HCT116 (cell line): ENCODE data around the gene TMEM179. TPM values are rescaled to one million over a fixed set of nuclear protein-coding genes. Genes with fewer than 3 reads are reported as not detected.

Experiments used
- ATAC-seq: fragments of 200-7000 bp; cut with Tn5 transposase; 2 replicates; pipeline ENCODE4 v1.9.1; 2020; ENCODE audit warnings: mild to moderate bottlenecking, moderate library complexity
- BruUV-seq: library from RNA; stranded (reverse); fragments of 400-500 nt; replicated peaks from 2 replicates; lab custom pipeline; 2021; lab: Mats Ljungman, UMichigan
- CTCF ChIA-PET: fragments of 300-600 bp; sonication (Branson Sonifier 250); formaldehyde crosslinking; loops from one replicate; lab custom pipeline; 2021; ENCODE audit warnings: antibody characterized with exemption; lab: Charles Lee
- POLR2A ChIA-PET: fragments of 300-600, 350-600 bp; sonication (Branson Sonifier 250); formaldehyde crosslinking; loops from one replicate; lab custom pipeline; 2021; ENCODE audit warnings: antibody characterized with exemption; lab: Charles Lee
- RAD21 ChIA-PET, 2 experiments: fragments of 300-600 bp; sonication (Branson Sonifier 250); formaldehyde crosslinking; loops; one replicate each; lab custom pipeline; 2023; ENCODE audit warnings: low total read pairs in 2 of 2; ENCODE audit not compliant: uncharacterized antibody in 2 of 2, unreplicated experiment in 2 of 2, low non-redundant PET in 1 of 2; lab: Charles Lee
- DNase-seq: peaks from one replicate; pipeline ENCODE4 v3.0.0-alpha.2; 2010; ENCODE audit warnings: low read depth, low spot score
- H2AFZ ChIP-seq: fragments of 200-600 bp; shearing (Covaris generic), sonication (generic); 2 replicates; pipeline ENCODE4 v1.6.1; 2017; ENCODE audit warnings: low read depth, mixed run types, mixed read lengths, antibody characterized with exemption, low read length; ENCODE audit not compliant: poor library complexity, severe bottlenecking
- H3K27ac ChIP-seq: 2 replicates; pipeline ENCODE4 v1.5.1; 2012; ENCODE audit warnings: low read depth, low read length
- H3K27me3 ChIP-seq: fragments of 200-600 bp; sonication (generic); 2 replicates; pipeline ENCODE4 v1.6.1; 2016; ENCODE audit warnings: mixed run types, low read length, mixed read lengths; ENCODE audit not compliant: insufficient read depth
- H3K36me3 ChIP-seq, 2 experiments: fragments of 200-500 bp in 1 of 2; fragments of 200-600 bp in 1 of 2; sonication (Bioruptor generic) in 1 of 2; sonication (generic) in 1 of 2; 2 replicates each; pipeline versions ENCODE4 v1.5.1 to v1.6.1; 2014 to 2016; ENCODE audit warnings: low read length in 2 of 2, inconsistent platforms in 1 of 2, mixed read lengths in 1 of 2, mixed run types in 1 of 2; ENCODE audit not compliant: insufficient read depth in 2 of 2, control insufficient read depth in 1 of 2
- H3K4me1 ChIP-seq, 2 experiments: fragments of 200-600 bp in 1 of 2; sonication (generic) in 1 of 2; 2 replicates each; pipeline versions ENCODE4 v1.5.1 to v1.6.1; 2012 to 2017; ENCODE audit warnings: low read length in 2 of 2, inconsistent platforms in 1 of 2, mild to moderate bottlenecking in 1 of 2, mixed read lengths in 1 of 2, mixed run types in 1 of 2, moderate library complexity in 1 of 2; ENCODE audit not compliant: insufficient read depth in 2 of 2, control insufficient read depth in 1 of 2
- H3K4me2 ChIP-seq: fragments of 200-600 bp; sonication (generic); 2 replicates; pipeline ENCODE4 v1.6.1; 2017; ENCODE audit warnings: mixed run types, low read length, mixed read lengths
- H3K4me3 ChIP-seq, 2 experiments: fragments of 200-600 bp in 1 of 2; sonication (generic) in 1 of 2; replicated peaks in 1 of 2; 2 replicates each; pipeline ENCODE4 v1.5.1; 2011 to 2016; ENCODE audit warnings: low read length in 2 of 2, control low read depth in 1 of 2, low read depth in 1 of 2, mild to moderate bottlenecking in 1 of 2, mixed read lengths in 1 of 2, mixed run types in 1 of 2
- H3K79me2 ChIP-seq: fragments of 200-600 bp; sonication (generic); 2 replicates; pipeline ENCODE4 v1.6.1; 2017; ENCODE audit warnings: mild to moderate bottlenecking, mixed run types, low read length, moderate library complexity, mixed read lengths; ENCODE audit not compliant: insufficient read depth
- H3K9ac ChIP-seq: fragments of 200-600 bp; sonication (generic); 2 replicates; pipeline ENCODE4 v1.6.1; 2016; ENCODE audit warnings: low read length, mixed read lengths
- H3K9me2 ChIP-seq: fragments of 200-600 bp; sonication (generic), shearing (Covaris generic); 2 replicates; pipeline ENCODE4 v1.6.1; 2017; ENCODE audit warnings: mixed run types, mild to moderate bottlenecking, moderate library complexity; ENCODE audit not compliant: insufficient read depth
- H3K9me3 ChIP-seq, 2 experiments: fragments of 200-500 bp in 1 of 2; fragments of 200-600 bp in 1 of 2; sonication (Bioruptor generic) in 1 of 2; sonication (generic) in 1 of 2; 2 replicates each; pipeline ENCODE4 v1.6.1; 2014 to 2017; ENCODE audit warnings: low read length in 2 of 2, mixed read lengths in 2 of 2, inconsistent platforms in 1 of 2, low read depth in 1 of 2, mild to moderate bottlenecking in 1 of 2, mixed run types in 1 of 2, moderate library complexity in 1 of 2; ENCODE audit not compliant: control insufficient read depth in 1 of 2, insufficient read depth in 1 of 2
- H4K20me1 ChIP-seq: fragments of 200-600 bp; sonication (generic), shearing (Covaris generic); 2 replicates; pipeline ENCODE4 v1.6.1; 2017; ENCODE audit warnings: mixed run types, mild to moderate bottlenecking, moderate library complexity; ENCODE audit not compliant: insufficient read depth
- ATF3 ChIP-seq: IDR thresholded peaks from 2 replicates; pipeline ENCODE4 v1.6.1; 2012
- CBX3 ChIP-seq: IDR thresholded peaks from 2 replicates; pipeline ENCODE4 v1.6.1; 2012; ENCODE audit warnings: low read depth
- CEBPB ChIP-seq: IDR thresholded peaks from 2 replicates; pipeline ENCODE4 v1.6.1; 2012; ENCODE audit warnings: low read depth
- EZH2 ChIP-seq: fragments of 200-600 bp; sonication (generic); IDR thresholded peaks from 2 replicates; pipeline ENCODE4 v1.6.1; 2017; ENCODE audit warnings: antibody characterized with exemption, mixed run types
- EZH2phosphoT487 ChIP-seq: fragments of 200-600 bp; IDR thresholded peaks from 2 replicates; pipeline ENCODE4 v1.6.1; 2018; ENCODE audit warnings: antibody characterized with exemption, borderline replicate concordance
- POLR2A ChIP-seq: IDR thresholded peaks from 2 replicates; pipeline ENCODE4 v1.7.0; 2011; ENCODE audit warnings: borderline replicate concordance; ENCODE audit not compliant: insufficient read depth, insufficient read length; ENCODE audit errors: extremely low read depth
- RAD21 ChIP-seq: IDR thresholded peaks from 2 replicates; pipeline ENCODE4 v1.6.1; 2012; ENCODE audit warnings: low read depth, mild to moderate bottlenecking
- SIN3A ChIP-seq: IDR thresholded peaks from 2 replicates; pipeline ENCODE4 v1.6.1; 2012; ENCODE audit warnings: low read depth
- SRF ChIP-seq: IDR thresholded peaks from 2 replicates; pipeline ENCODE4 v1.6.1; 2012; ENCODE audit warnings: low read depth
- TCF7L2 ChIP-seq: IDR thresholded peaks from 2 replicates; pipeline ENCODE4 v1.7.0; 2011; ENCODE audit warnings: borderline replicate concordance, inconsistent platforms; ENCODE audit not compliant: insufficient read depth, insufficient read length; ENCODE audit errors: extremely low read depth
- ZNF274 ChIP-seq: fragments of 200-500 bp; sonication (Bioruptor generic); IDR thresholded peaks from 2 replicates; pipeline ENCODE4 v1.6.1; 2014; ENCODE audit warnings: mild to moderate bottlenecking, low read depth, low read length, inconsistent platforms
- intact Hi-C: fragments of 100-400 bp; cut with micrococcal nuclease; formaldehyde crosslinking; loops from 2 replicates; pipeline ENCODE4 v1.10.0; 2022
- total RNA-seq: library from RNA; stranded (reverse); gene quantifications from one replicate; pipeline ENCODE4 v1.2.1, GENCODE V29; 2021; ENCODE audit not compliant: unreplicated experiment
- TF ChIP-seq, protein P1 (sequence below), 3 experiments: fragments of 200-600 bp in 1 of 3; sonication (generic) in 1 of 3; IDR thresholded peaks in 2 of 3; conservative IDR thresholded peaks in 1 of 3; 2 replicates each; pipeline ENCODE4 v1.5.1; 2012 to 2017; ENCODE audit warnings: low read depth in 2 of 3, low read length in 2 of 3, antibody characterized with exemption in 1 of 3, borderline replicate concordance in 1 of 3, control low read depth in 1 of 3, mild to moderate bottlenecking in 1 of 3, mixed read lengths in 1 of 3, mixed run types in 1 of 3, moderate library complexity in 1 of 3; ENCODE audit not compliant: insufficient read depth in 1 of 3
- TF ChIP-seq, protein P2 (sequence below): IDR thresholded peaks from 2 replicates; pipeline ENCODE4 v1.6.1; 2012

TMEM179 gene
- total RNA-seq, 1 experiment from 2014 or later = not detected

- TF ChIP-seq ATF3 = no peak
- no peak for TF ChIP-seq EZH2phosphoT487
These were observed 28.2 kb downstream of the TMEM179 start (continued) for GRCh38 chr14:104576232-104576969.

GRCh38 chr14:104574978-104575583 lies 29.5 kb downstream of the TMEM179 start:
- intact Hi-C loops = no loop called here
- no peak for ATAC-seq
- POLR2A ChIA-PET = no interaction called here
- H3K9me2 ChIP-seq = no peaks in the 10 kb centered on the region
- no peak overlapping the region for H3K4me2 ChIP-seq
- no peak for TF ChIP-seq POLR2A
- no peak for TF ChIP-seq ZNF274
- no peak for TF ChIP-seq ATF3
- TF ChIP-seq EZH2 = no peak
- TF ChIP-seq SIN3A = no peak
- TF ChIP-seq CEBPB = no peak
- TF ChIP-seq, protein P1, sequence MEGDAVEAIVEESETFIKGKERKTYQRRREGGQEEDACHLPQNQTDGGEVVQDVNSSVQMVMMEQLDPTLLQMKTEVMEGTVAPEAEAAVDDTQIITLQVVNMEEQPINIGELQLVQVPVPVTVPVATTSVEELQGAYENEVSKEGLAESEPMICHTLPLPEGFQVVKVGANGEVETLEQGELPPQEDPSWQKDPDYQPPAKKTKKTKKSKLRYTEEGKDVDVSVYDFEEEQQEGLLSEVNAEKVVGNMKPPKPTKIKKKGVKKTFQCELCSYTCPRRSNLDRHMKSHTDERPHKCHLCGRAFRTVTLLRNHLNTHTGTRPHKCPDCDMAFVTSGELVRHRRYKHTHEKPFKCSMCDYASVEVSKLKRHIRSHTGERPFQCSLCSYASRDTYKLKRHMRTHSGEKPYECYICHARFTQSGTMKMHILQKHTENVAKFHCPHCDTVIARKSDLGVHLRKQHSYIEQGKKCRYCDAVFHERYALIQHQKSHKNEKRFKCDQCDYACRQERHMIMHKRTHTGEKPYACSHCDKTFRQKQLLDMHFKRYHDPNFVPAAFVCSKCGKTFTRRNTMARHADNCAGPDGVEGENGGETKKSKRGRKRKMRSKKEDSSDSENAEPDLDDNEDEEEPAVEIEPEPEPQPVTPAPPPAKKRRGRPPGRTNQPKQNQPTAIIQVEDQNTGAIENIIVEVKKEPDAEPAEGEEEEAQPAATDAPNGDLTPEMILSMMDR (IDR thresholded peaks at IDR 0.05 in 2 of 3, conservative IDR thresholded peaks at IDR 0.05 in 1 of 3; ENCODE audit: borderline replicate concordance in 1 of 3, insufficient read depth in 1 of 3, low read depth in 2 of 3, low read length in 2 of 3) = no peak
- TF ChIP-seq EZH2phosphoT487 = no peak
- no peak for TF ChIP-seq CBX3
- TF ChIP-seq, protein P2, sequence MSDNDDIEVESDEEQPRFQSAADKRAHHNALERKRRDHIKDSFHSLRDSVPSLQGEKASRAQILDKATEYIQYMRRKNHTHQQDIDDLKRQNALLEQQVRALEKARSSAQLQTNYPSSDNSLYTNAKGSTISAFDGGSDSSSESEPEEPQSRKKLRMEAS = no peak
- no peak for TF ChIP-seq RAD21
- no peak for TF ChIP-seq TCF7L2
- no peak for TF ChIP-seq SRF
- DNase-seq = no peak
- CTCF ChIA-PET = no interaction called here
- no peak overlapping the region for H3K9ac ChIP-seq
- no peak overlapping the region for H3K4me3 ChIP-seq
- RAD21 ChIA-PET = no interaction called here
- H2AFZ ChIP-seq = no peak overlapping the region
- no peaks in the 10 kb centered on the region for H3K27me3 ChIP-seq
- H4K20me1 ChIP-seq = no peaks in the 10 kb centered on the region
- H3K27ac ChIP-seq = no peak overlapping the region
- H3K4me1 ChIP-seq = no peaks in the 10 kb centered on the region
- BruUV-seq = no TSS peak
- no peaks in the 10 kb centered on the region for H3K79me2 ChIP-seq
- H3K36me3 ChIP-seq = no peaks in the 10 kb centered on the region
- no peaks in the 10 kb centered on the region for H3K9me3 ChIP-seq
